Hematopoietic multipotent progenitor cell treated with erythropoietin and hydrocortisone succinate and interleukin-3 and kit ligand, for 15 days (in vitro differentiated cells): ENCODE data around the gene HOXC11.

Experiments
- DNase-seq: peaks from one replicate; pipeline ENCODE4 v3.0.0-alpha.2; 2015; ENCODE audit warnings: low spot score

HOXC11 gene

DNA sequence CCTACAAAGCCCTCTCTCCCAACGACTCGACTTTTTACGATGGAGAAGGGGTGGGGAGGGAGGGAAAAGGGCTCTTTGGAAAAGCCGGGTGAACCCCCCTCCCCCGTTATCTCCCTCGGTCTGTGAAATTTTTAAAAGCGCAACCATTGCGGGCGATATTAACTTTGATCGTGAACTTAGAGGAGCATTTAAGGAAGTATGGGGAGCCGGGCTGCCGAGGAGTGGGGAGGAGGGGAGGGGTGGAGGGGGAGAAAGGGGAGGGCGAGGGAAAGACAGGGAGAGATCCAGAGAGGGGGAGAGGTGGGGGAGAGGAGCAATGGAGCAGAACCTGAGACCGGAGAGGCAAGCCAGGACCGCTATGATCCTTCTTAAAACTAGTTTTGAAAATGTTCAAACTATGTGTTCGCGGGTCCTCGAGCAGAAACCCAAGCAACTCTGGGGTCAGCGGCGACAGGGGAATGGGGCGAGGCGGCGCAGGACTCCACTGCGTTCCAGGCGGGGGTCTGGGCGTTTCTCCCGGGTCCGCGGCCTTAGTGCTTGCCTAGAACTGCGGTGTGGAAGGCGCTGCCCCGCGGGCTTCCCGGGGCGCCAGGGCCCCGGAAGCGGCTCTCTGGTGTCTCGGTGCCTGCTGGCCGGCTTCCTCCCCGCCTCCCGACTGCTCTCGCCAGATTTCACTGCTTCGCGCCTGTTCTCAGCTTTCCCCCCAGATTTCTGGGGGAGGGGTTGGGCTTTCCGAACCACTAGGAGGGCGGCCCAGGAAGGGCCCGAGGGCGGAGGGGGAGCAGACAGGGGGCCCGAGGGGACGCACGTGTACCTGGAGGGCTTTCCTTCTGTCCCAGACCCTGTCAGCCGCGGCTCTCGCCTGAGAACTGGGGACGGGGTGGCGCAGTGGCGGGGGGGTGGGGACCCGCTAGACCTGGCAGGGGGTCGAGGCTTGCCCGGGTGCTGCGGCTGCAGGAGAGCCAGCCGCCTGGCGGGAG lies 1.4 kb downstream of the HOXC11 start, which contains the start of gene HOTAIR:
TSS of gene HOTAIR (minus strand) at position 871 of the 980 bp plus-strand sequence.
- DNase-seq, result no peak

DNA sequence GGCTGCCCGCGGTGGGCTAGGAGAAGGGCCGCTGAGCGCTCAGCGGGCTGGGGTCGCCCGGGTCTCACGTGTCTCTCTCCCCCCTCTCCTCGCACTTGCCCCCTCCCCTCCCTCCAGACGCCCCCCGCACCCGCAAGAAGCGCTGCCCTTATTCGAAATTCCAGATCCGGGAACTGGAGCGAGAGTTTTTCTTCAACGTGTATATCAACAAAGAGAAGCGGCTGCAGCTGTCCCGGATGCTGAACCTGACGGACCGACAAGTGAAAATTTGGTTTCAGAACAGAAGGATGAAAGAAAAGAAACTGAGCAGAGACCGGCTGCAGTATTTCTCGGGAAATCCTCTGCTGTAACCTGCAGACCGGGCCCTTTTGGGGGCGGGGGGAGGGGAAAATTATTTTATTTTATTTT lies 2.1 kb downstream of the HOXC11 start:
- DNase-seq, result no peak

DNA sequence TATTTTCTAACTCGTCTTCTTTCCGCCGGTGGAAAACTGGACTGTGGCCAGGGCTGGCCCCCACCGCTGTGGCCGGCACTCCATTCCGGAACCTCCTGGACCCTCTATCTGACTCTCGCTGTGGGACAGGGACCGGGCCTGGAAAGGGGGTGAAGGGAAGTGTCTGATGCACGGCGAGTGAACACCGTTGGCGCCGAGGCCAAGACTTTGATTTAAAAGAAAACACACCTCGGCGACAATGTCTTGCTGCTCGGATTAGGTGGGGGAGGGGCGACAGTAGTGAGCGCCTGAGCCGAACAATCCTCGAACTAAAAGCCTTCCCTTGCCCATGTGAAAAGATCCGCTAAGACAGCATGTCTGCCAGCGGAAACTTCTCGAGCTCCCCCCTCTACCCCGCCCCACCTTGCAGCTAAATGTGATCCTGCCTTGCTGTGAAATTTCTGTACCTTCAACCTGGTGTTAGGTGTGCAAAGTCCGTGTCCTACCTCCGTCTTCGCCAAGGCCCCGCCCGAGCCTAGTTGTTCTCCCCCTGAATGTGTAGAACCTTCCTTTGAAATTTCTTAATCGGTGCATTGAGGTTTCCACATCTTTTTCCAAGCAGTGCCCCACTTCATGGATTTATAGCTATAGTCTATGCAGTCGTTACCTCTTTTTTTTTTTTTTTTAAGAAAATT lies 2.7 kb downstream of the HOXC11 start:
- DNase-seq, result no peak

DNA sequence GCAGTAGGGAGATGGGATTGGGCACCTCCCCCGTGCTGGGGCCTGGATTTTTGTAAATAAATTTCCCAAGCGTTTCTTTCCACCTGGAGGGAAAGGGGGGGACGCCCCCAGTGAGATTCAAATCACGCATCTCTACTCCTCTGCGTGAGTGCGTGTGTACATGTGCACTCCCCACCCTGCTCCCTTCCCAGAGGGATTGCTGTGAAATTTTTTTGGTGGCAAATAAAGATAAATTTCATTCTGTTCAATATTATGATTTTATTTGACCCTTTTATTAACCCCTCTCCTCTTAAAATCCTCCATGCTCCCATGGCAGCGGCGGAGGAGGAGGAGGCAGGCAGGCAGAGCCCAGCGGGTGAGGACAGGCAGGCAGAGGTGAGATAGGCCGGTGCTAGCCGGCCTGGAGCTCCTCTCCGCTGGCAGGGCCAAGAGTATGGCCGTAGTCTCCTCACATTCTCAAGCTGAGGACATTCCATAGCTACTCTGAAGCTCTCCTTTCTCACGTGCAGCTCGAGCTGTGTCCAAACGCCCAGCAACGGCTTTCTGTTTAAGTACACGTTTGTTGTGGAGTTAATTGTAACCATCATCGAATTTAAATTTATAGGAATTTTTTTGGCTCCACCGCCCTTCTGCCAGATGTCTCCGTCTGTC lies 3.4 kb downstream of the HOXC11 start:
- no peak for DNase-seq

DNA sequence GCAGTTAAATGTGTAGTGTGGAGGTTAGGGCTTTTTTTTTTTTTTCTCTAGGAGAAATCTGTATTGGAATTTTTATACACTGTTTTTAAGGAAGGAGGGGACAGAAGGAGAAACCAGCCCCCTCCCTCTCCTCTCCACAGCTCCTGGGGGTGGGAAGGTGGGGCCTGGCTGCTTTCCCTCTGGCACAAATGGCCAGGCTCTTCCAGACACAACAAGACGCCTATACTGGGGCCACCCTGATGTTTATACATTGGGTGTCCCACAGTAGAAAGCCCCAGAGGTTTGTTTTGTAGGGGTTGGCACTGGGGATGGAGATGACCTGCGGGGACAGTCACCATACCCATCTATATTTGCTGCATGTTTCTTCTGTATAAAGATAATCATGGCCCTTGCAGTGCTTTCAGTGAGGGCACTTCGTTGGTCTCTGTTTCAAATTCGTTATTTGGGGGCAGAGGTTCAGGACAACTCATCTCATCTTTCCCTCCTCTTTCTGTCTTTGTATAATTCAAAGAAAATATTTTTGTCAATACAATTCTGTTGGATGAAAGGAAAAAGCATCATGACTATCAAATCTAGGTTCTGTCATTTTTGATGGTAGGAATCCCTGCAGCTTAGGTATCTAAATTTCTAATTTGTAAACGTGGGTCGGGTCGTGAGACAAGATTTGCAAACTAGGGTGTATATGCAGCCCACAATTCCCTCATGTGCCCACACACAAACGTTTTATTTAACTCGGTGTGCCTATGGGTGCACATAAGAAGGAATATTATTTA lies 4.1 kb downstream of the HOXC11 start:
- no peak for DNase-seq

- DNase-seq, result no peak
Observed at GRCh38 chr12:53977596-53978445, 4.9 kb downstream of the HOXC11 start.

DNA sequence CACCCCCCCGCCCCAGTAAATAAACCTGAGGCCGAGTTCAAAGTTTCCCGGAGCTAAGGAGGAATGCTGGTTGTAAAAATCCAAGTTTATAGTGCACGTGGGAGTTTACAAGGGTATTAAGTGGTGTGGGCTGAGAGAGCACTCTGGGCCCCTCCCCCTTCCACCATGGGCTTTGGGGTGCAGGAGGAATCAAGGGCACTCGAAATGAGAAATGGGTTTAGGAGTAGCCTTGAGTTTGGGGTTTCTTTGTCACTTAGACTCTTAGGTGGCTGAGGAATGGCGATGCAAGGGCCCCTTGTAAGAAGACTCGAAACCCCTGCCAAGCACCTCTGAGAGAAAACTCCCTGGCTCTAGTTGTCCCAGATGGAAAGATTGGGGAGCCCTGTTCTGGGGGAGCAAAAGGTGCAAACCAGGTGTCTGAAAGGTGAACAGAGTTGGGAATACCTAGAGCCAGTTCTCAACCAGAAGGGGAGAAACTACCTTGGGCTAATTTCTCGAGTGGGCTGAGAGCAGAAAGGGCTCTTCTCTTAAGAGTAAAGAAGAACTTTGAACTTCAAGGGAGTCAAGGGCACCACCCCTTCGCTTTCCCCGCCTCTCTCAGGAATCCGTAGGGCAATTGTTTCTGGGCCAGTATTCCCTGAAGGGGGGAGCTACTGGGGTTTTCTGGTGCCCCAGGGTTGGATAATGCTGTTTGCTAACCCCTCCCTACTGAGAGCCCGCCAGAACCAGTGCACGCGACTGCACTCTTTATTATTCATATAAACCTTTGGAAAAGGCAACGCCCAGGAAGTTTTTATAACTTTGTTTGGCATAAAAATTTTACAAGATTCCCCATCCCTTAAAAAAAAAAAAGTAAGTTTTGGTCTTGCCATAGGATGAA lies 5.8 kb downstream of the HOXC11 start:
- DNase-seq, result no peak

DNA sequence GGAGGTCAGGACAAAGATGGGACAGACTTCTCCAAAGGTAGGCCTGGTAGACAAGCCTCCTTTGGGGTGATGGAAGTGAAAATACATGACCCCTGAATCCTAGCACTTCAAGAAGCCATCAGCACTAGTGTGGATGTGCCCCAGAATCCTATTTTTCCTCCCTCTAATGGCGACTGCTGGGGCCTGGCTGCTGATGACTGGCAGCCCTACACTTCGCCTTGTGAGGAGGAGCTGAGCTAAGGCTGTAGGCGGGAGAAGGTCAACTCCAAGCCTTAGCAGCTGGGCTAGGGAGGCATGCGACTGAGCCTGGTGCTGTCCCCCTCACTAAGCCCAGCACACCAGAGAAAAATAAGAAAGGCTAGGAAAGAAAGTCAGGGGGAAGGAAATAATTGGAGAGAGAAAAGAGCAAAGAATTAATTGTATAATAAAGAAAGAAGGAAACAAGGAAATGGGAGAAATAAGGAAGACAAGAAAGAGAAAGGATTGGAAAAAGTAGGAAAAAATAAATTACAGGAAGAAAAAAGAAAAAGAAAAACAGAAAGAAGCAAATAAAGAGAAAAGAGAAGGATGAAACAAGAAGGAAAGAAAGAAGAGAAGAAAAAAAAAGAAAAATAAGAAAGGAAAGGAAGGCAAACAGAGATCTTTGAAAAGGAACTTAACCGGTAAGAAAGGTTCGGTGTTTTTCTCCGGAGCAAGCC lies 7.3 kb downstream of the HOXC11 start:
- no peak for DNase-seq

DNA sequence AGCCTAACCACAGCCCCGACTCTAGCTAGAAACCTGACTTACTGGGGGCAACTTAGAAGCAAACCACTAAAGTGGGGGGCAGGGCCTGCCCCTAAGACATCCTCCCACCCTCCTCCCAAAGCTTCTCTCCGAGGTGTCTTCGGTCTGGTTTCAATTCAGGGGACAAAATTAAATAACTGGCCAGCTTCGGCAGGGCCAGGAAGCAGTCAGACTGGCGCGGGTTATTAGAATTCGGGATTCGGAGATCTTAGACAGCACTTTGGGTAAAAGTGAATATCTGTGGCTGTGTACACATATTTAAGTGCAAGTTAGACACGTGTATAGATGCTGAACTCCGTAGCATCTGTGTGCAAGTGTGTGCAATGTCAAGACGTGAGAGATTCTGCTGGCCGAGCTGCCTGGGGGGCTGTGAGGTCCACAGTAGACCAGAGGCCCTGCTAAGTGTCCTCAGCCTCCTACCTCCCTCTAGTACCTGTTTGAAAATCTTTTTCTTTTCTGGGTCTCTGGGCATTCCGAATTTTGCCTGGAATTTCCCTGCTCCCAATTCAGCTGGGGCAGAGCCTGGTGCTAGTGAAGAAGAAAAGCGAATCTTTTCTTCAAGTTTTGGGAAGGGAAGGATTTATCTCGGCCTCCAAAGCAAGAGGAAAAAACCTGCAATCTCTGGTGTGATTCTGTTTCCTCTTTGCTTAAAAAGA lies 8.0 kb downstream of the HOXC11 start:
- no peak for DNase-seq

DNA sequence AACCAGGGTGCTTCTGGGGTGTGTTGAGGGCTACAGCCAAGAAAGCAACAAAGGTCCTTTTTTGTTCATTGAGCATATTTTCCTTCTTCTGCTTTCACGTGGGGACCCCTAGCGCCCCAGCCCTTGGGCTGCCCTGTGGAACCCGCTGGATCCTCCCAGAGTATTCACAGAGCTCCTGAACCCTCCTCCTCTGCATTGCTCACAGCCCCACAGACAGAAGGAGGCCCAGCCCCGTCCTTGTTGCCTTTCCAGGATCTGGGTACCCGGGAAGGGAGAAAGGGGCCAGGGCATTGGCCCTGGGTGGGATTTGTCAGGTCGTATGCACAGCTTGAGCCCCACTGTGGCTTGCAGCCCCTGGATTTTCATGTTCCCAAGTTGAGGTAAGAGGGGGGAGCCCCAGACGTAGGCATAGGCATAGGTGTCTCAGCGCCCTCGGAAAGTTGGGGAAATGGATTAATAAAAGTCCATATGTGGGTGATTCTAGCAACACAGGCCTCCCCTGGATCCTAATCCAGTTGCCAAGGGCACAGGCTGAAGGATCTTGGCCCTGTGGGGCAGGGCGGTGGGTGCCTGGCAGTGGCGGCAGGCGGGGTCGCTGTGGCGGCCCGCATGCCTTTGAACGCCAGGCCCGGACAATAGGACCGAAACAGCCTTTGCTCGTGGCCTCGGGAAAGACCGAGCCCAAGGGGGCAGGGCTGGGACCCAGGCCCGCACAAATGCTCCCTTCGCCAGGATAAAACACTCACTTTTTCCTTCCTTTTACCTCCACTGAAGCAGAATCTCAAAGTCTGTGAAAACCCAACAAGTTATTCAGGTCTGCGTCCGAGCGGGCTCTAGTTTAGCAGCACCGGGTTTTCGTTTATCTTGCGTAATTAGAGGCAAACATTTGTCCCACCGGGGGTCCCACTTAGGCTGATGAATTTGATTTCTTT lies 9.0 kb downstream of the HOXC11 start:
- no peak for DNase-seq

DNA sequence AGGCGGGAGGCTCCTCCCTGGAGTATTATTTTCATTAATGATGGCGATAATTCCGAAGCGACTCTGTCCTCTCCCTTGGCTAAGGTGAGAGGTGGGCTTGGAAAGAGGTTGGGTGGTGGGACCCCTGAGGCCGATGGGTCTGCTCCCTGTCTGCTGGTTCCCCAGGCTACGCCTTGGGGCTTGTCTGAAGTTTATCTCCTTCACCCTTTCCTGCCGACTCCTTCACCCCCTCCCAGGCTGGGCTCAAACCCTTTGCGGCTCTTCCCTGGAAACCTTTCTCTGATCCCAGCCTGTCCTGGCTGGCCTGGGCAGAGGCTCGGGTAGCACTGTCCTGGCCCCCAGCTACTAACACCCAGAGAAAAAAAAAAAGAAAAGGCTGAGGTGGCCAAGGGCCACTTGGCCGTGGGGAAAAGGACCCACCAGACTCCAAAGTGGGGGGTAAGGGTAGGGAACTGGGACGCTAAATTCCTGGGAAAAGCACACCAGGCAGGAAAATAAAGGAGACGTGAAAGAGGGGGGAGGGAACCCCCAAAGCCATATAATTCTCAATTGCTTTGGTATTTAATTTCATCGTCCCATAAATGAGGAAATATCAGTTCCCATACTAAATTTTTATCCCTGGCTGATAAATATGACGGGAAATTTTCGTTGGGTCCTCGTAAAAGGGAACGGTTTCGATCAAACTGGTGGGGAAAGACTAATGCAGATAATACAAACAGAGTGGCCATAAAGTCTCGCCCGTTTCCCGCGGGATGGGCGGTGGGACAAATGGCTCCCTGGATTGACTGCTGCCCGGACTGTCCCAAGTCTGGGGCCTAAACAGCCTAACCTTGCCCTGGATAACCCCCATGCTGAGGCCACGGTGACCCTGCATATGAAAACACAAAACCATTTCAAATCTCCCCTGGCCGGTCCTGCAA lies 10.0 kb downstream of the HOXC11 start:
- no peak for DNase-seq

DNA sequence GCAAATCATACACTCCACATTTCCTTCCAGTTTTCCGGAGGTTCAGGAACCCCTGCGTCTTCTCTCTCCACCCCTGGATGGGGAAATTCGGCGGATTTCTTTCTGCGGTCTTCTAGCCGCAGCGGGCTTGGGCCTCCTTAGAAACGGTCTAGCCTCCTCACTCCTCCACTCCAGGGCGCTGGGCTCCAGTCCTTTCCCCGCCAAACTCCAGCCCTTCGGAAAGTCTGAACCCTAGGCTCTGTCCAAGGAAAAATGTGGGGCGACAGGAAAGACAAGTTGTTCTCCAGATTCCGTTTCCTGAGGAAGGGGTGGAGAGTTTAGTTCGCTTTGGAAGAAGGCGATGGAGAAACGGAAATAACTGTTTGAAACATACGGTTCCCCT lies 10.6 kb downstream of the HOXC11 start:
- no peak for DNase-seq

DNA sequence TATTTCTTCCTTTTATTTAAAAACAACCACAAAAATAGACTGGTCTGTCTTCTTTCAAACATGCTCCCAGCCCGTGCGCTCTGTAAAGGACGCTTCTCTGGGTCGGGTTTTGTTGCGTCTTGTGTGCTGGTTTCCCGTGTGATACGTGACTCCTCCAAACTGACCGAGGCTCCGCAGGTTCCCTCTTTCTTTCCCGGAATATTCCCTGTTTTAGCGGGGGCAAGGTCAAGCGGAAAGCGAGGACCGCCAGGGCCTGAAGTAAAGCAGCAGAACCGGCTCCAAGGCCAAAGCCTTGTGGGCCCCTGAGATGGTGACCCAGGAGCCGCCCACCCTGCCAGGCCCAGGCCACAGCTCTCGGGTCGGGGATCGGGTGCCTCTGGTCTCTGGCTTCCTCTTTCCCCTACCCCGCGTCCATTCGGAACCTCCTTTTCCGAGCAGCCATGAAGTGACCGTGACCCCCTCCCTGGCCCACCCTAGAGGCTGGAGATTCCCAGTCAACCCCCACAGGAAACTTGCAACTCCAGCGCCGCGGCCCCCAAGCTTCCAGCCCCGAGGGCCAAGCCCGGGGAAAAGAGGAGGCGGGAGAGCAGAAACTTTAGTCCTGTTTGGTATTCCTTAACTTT lies 11.1 kb downstream of the HOXC11 start:
- DNase-seq, result no peak

- DNase-seq, result peak; percentile 59
Observed at GRCh38 chr12:53984901-53985691, 12.2 kb downstream of the HOXC11 start, which contains the start of gene HOXC10. TSS of gene HOXC10 (plus strand) at chr12:53985146. CDS start at chr12:53985260, 114 bp downstream.

GRCh38 chr12:53985692-53985993 lies 12.7 kb downstream of the HOXC11 start:
- DNase-seq, result no peak
